Ishikawa (cell line): ENCODE results near the gene CDHR5.

Source experiments
- CEBPB ChIP-seq: IDR thresholded peaks from 2 replicates; pipeline ENCODE4 v1.6.1; 2012
- CREB1 ChIP-seq: IDR thresholded peaks from 2 replicates; pipeline ENCODE4 v1.6.1; 2012; ENCODE audit warnings: low read depth
- EGR1 ChIP-seq: IDR thresholded peaks from 2 replicates; pipeline ENCODE4 v1.6.1; 2012
- EP300 ChIP-seq: IDR thresholded peaks from 2 replicates; pipeline ENCODE4 v1.6.1; 2012; ENCODE audit warnings: borderline replicate concordance
- FOXM1 ChIP-seq: IDR thresholded peaks from 2 replicates; pipeline ENCODE4 v1.6.1; 2012; ENCODE audit warnings: low read depth, borderline replicate concordance
- MAX ChIP-seq: IDR thresholded peaks from 2 replicates; pipeline ENCODE4 v1.6.1; 2012
- NFIC ChIP-seq: IDR thresholded peaks from 2 replicates; pipeline ENCODE4 v1.6.1; 2012
- RAD21 ChIP-seq: IDR thresholded peaks from 2 replicates; pipeline ENCODE4 v1.6.1; 2012; ENCODE audit warnings: low read depth
- REST ChIP-seq: IDR thresholded peaks from 2 replicates; pipeline ENCODE4 v1.6.1; 2012; ENCODE audit warnings: low read depth, mild to moderate bottlenecking
- TAF1 ChIP-seq: IDR thresholded peaks from 2 replicates; pipeline ENCODE4 v1.6.1; 2012; ENCODE audit warnings: low read depth, mild to moderate bottlenecking
- TCF12 ChIP-seq: IDR thresholded peaks from 2 replicates; pipeline ENCODE4 v1.6.1; 2012; ENCODE audit warnings: low read depth
- TEAD4 ChIP-seq: IDR thresholded peaks from 2 replicates; pipeline ENCODE4 v1.6.1; 2012
- YY1 ChIP-seq: IDR thresholded peaks from 2 replicates; pipeline ENCODE4 v1.6.1; 2012; ENCODE audit warnings: low read depth
- ZBTB7A ChIP-seq: IDR thresholded peaks from 2 replicates; pipeline ENCODE4 v1.6.1; 2012; ENCODE audit warnings: low read depth
- TF ChIP-seq, protein P1 (sequence below): IDR thresholded peaks from 2 replicates; pipeline ENCODE4 v1.6.1; 2012

CDHR5 gene

GRCh38 chr11:581342-581741 lies 43.4 kb downstream of the CDHR5 start:
- TF ChIP-seq REST (no peak), EGR1 (no peak), CEBPB (no peak), MAX (no peak), FOXM1 (no peak), ZBTB7A (no peak), EP300 (no peak), CREB1 (no peak), YY1 (no peak), TAF1 (no peak)

- no peak for TF ChIP-seq ZBTB7A
- TF ChIP-seq RAD21, result no peak
- no peak for TF ChIP-seq NFIC
- no peak for TF ChIP-seq REST
- no peak for TF ChIP-seq TEAD4
- TF ChIP-seq TCF12, result no peak
- TF ChIP-seq EGR1, result no peak
- no peak for TF ChIP-seq MAX
- no peak for TF ChIP-seq CREB1
Observed at GRCh38 chr11:579830-580601, 44.7 kb downstream of the CDHR5 start.

DNA sequence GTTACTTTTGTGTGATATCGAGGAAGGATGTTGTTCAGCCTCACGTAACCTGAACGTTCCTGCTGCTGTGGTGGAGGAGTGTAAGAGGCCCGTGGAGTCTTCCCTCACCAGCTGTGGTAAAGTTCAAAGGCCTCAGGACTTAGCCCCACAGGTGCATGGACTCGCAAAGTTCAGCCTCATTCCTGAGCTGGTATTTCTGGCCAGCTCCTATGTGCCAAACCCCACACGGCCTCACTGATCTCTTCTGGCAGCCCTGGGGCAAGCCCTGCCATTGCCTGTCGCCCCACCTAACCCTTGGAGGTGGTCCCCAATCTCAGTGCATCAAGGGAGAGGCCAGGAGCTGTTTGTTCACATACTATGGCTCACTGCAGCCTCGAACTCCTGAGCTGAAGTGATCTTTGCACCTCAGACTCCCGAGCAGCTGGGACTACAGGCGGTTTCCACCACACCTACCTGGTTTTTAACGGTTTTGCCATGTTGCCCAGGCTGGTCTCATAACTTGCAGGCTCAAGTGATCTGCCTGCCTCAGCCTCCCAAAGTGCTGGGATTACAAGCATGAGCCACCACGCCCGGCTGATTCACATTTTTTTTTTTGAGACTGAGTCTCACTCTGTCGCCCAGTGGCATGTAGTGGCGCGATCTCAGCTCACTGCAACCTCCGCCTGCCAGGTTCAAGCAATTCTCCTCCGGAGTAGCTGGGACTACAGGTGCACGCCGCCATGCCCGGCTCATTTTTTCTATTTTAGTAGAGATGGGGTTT lies 46.3 kb downstream of the CDHR5 start:
- no peak for TF ChIP-seq REST
- no peak for TF ChIP-seq FOXM1
- no peak for TF ChIP-seq RAD21
- no peak for TF ChIP-seq CREB1
- no peak for TF ChIP-seq YY1
- TF ChIP-seq, protein P1, sequence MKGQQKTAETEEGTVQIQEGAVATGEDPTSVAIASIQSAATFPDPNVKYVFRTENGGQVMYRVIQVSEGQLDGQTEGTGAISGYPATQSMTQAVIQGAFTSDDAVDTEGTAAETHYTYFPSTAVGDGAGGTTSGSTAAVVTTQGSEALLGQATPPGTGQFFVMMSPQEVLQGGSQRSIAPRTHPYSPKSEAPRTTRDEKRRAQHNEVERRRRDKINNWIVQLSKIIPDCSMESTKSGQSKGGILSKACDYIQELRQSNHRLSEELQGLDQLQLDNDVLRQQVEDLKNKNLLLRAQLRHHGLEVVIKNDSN, result no peak
- TF ChIP-seq TAF1, result no peak
- TF ChIP-seq TCF12, result no peak
- TF ChIP-seq NFIC, result no peak
- TF ChIP-seq EGR1, result no peak
- TF ChIP-seq MAX, result no peak

DNA sequence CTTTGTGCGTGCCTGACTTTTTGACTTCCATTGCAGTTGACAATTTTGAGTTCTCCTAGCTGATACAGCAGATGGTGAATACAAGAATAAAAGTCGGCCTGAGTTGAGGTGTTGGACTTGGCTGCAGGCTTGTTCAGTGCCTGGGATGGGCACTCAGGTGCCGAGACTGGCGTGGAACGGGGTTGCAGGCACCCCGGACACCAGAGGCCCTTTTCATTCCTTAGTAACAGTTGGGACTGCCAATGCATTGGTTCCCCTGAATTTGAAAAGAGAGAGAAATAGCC lies 47.2 kb downstream of the CDHR5 start:
- no peak for TF ChIP-seq EP300
- no peak for TF ChIP-seq CREB1
- no peak for TF ChIP-seq EGR1
